GM19193 (cell line): ENCODE measurements around the gene FOXJ3.

Experiments
- POLR2A ChIP-seq: IDR thresholded peaks from 4 replicates; pipeline ENCODE4 v1.6.1; 2011; ENCODE audit not compliant: insufficient read depth, insufficient read length; ENCODE audit errors: extremely low read depth

The FOXJ3 gene

GRCh38 chr1:42145764-42146625 is 189.0 kb downstream of the FOXJ3 start:
- no peak for TF ChIP-seq POLR2A

- TF ChIP-seq POLR2A = no peak
Measured at GRCh38 chr1:42145389-42145716, 189.7 kb downstream of the FOXJ3 start.

GRCh38 chr1:42144711-42145388 is 190.2 kb downstream of the FOXJ3 start:
- no peak for TF ChIP-seq POLR2A

GRCh38 chr1:42143896-42144710 is 190.9 kb downstream of the FOXJ3 start:
- TF ChIP-seq POLR2A = no peak

- no peak for TF ChIP-seq POLR2A
Measured at GRCh38 chr1:42142894-42143675, 191.9 kb downstream of the FOXJ3 start.

- no peak for TF ChIP-seq POLR2A
Measured at GRCh38 chr1:42141978-42142377, 193.1 kb downstream of the FOXJ3 start.

- no peak for TF ChIP-seq POLR2A
Measured at GRCh38 chr1:42140191-42140590, 194.8 kb downstream of the FOXJ3 start.

GRCh38 chr1:42139444-42139843 is 195.6 kb downstream of the FOXJ3 start:
- no peak for TF ChIP-seq POLR2A

- no peak for TF ChIP-seq POLR2A
Measured at GRCh38 chr1:42138586-42138985, 196.4 kb downstream of the FOXJ3 start.

- TF ChIP-seq POLR2A = no peak
Measured at GRCh38 chr1:42137766-42138165, 197.3 kb downstream of the FOXJ3 start.

- no peak for TF ChIP-seq POLR2A
Measured at GRCh38 chr1:42136466-42136865, 198.6 kb downstream of the FOXJ3 start.

GRCh38 chr1:42135426-42135825 is 199.6 kb downstream of the FOXJ3 start:
- TF ChIP-seq POLR2A = no peak

GRCh38 chr1:42133809-42134526 is 201.1 kb downstream of the FOXJ3 start:
- TF ChIP-seq POLR2A = no peak

- TF ChIP-seq POLR2A = no peak
Measured at GRCh38 chr1:42133390-42133789, 201.6 kb downstream of the FOXJ3 start.
